Vagina (tissue), 2 donors: ENCODE results near the gene LPAR6. TPM values are rescaled to one million over a fixed set of nuclear protein-coding genes. Genes with fewer than 3 reads are reported as not detected.

Source experiments
- DNase-seq, 2 donors: peaks; one replicate each; pipeline ENCODE4 v3.0.0-alpha.2; 2017; ENCODE audit errors: extremely low spot score in 2 of 2
- H3K27ac ChIP-seq: fragments of 200-600 bp; sonication (generic); one replicate; pipeline ENCODE4 v1.5.1; 2019
- H3K27me3 ChIP-seq: fragments of 200-600 bp; sonication (generic); one replicate; pipeline ENCODE4 v1.5.1; 2019
- H3K36me3 ChIP-seq, 2 donors: fragments of 200-600 bp; sonication (generic); one replicate each; pipeline ENCODE4 v1.5.1; 2017 to 2019
- H3K4me1 ChIP-seq: fragments of 200-600 bp; sonication (generic); one replicate; pipeline ENCODE4 v1.5.1; 2019
- H3K4me3 ChIP-seq, 2 donors: fragments of 200-600 bp; sonication (generic); 1 replicate in 1 of 2; 2 replicates in 1 of 2; pipeline ENCODE4 v1.5.1; 2016 to 2019
- H3K9me3 ChIP-seq: fragments of 200-600 bp; sonication (generic); one replicate; pipeline ENCODE4 v1.5.1; 2019
- CTCF ChIP-seq, 3 experiments: fragments of 450-650 bp in 2 of 3; fragments of 200-600 bp in 1 of 3; sonication (generic) in 1 of 3; IDR thresholded peaks; one replicate each; pipeline ENCODE4 v1.5.1; 2017 to 2019; ENCODE audit warnings: antibody characterized with exemption in 3 of 3, mild to moderate bottlenecking in 2 of 3, moderate library complexity in 2 of 3
- POLR2A ChIP-seq, 2 donors: fragments of 450-650 bp; IDR thresholded peaks; one replicate each; pipeline ENCODE4 v1.6.1; 2017; ENCODE audit warnings: antibody characterized with exemption in 2 of 2, mild to moderate bottlenecking in 2 of 2, moderate library complexity in 2 of 2
- POLR2AphosphoS5 ChIP-seq, 2 donors: sonication (generic); formaldehyde crosslinking; IDR thresholded peaks; one replicate each; pipeline ENCODE4 v1.9.0; 2017; ENCODE audit warnings: antibody characterized with exemption in 2 of 2, mild to moderate bottlenecking in 2 of 2, low read depth in 1 of 2; ENCODE audit not compliant: insufficient read depth in 1 of 2
- intact Hi-C: fragments of 100-400 bp; cut with DNase I; formaldehyde crosslinking; loops from one replicate; pipeline ENCODE4 v1.15.1; 2023
- small RNA-seq: library from RNA; depleted of rRNA; stranded (forward); fragments of <200 nt; gene quantifications from one replicate; pipeline ENCODE3, GENCODE V24; 2016
- total RNA-seq: library from RNA; depleted of rRNA; stranded (reverse); fragments of >200 nt; gene quantifications from one replicate; pipeline ENCODE4 v1.2.3, GENCODE V29; 2016

The LPAR6 gene
- total RNA-seq, 1 donor from 2014 or later: 43.2 TPM

GRCh38 chr13:48377857-48378256, 35.1 kb downstream of the LPAR6 start:
- no peak for DNase-seq
- H3K27me3 ChIP-seq: no peaks in the 10 kb centered on the region
- peaks cover 0 to 29% of the 10 kb centered on the region in 2 donors for H3K36me3 ChIP-seq
- TF ChIP-seq POLR2A (IDR thresholded peaks at IDR 0.05) (no peak), POLR2AphosphoS5 (IDR thresholded peaks at IDR 0.05; ENCODE audit: insufficient read depth in 1 of 2, low read depth in 1 of 2) (no peak)
- H3K4me1 ChIP-seq: no peaks in the 10 kb centered on the region
- no peak overlapping the region for H3K4me3 ChIP-seq
- intact Hi-C loops: no loop called here
- no peaks in the 10 kb centered on the region for H3K9me3 ChIP-seq
- H3K27ac ChIP-seq: no peak overlapping the region

- Histone ChIP-seq H3K4me3 (no peak overlapping the region), H3K36me3 (peaks cover 0 to 11% of the 10 kb centered on the region in 2 donors), H3K27me3 (no peaks in the 10 kb centered on the region), H3K9me3 (no peaks in the 10 kb centered on the region), H3K27ac (no peak overlapping the region), H3K4me1 (no peaks in the 10 kb centered on the region)
- no peak for TF ChIP-seq POLR2A (IDR thresholded peaks at IDR 0.05)
- TF ChIP-seq POLR2AphosphoS5 (IDR thresholded peaks at IDR 0.05; ENCODE audit: insufficient read depth in 1 of 2, low read depth in 1 of 2): no peak
- intact Hi-C loops: no loop called here
- no peak for DNase-seq
Observed at GRCh38 chr13:48370815-48371214, 42.1 kb downstream of the LPAR6 start.

- H3K4me3 ChIP-seq: no peak overlapping the region
- TF ChIP-seq POLR2A (IDR thresholded peaks at IDR 0.05) (no peak), POLR2AphosphoS5 (IDR thresholded peaks at IDR 0.05; ENCODE audit: insufficient read depth in 1 of 2, low read depth in 1 of 2) (no peak), CTCF (IDR thresholded peaks at IDR 0.05) (no peak)
- H3K27me3 ChIP-seq: no peaks in the 10 kb centered on the region
- no peak overlapping the region for H3K27ac ChIP-seq
- H3K4me1 ChIP-seq: no peaks in the 10 kb centered on the region
- H3K9me3 ChIP-seq: no peaks in the 10 kb centered on the region
- DNase-seq: no peak
- intact Hi-C loops: no loop called here
- H3K36me3 ChIP-seq: peaks cover 0 to 9% of the 10 kb centered on the region in 2 donors
Observed at GRCh38 chr13:48369988-48370387, 42.9 kb downstream of the LPAR6 start.

Small RNA genes lying within 50 kb of the gene (small RNA-seq; reads per million reads assigned to genes)
- gene RF00017: not detected

Other genes with a start within 250 kb of the LPAR6 start
- gene ITM2B, start 179.9 kb downstream of the LPAR6 start, total RNA-seq: 475 TPM
- 34.4 TPM for gene RB1, start 109.4 kb downstream of the LPAR6 start, total RNA-seq
- 14.7 TPM for gene RCBTB2, start 120.0 kb upstream of the LPAR6 start, total RNA-seq
- 0.49 TPM for gene CYSLTR2, start 240.8 kb upstream of the LPAR6 start, total RNA-seq